Measurements from ENCODE around the gene ZCWPW1. TPM values are rescaled to one million over a fixed set of nuclear protein-coding genes. Genes with fewer than 3 reads are reported as not detected.
"Not testable (repeated sequence)": the region's sequence is repeated elsewhere in the genome, so short reads cannot be mapped to it uniquely, and the experiment has no call there.

ZCWPW1 gene
- total RNA-seq, 4 donors from 2014 or later = 1.8 to 19.8 (median 3.6) TPM

GRCh38 chr7:100441641-100442535 lies 13.4 kb upstream of the ZCWPW1 start:
- Histone ChIP-seq H3K9me3 (no peaks in the 10 kb centered on the region), H3K36me3 (no peaks in the 10 kb centered on the region), H3K27ac (no peak overlapping the region), H3K27me3 (no peaks in the 10 kb centered on the region), H3K4me1 (peaks cover 0 to 20% (median 6%) of the 10 kb centered on the region in 4 donors), H3K4me3 (no peak overlapping the region)
- TF ChIP-seq, protein P1, sequence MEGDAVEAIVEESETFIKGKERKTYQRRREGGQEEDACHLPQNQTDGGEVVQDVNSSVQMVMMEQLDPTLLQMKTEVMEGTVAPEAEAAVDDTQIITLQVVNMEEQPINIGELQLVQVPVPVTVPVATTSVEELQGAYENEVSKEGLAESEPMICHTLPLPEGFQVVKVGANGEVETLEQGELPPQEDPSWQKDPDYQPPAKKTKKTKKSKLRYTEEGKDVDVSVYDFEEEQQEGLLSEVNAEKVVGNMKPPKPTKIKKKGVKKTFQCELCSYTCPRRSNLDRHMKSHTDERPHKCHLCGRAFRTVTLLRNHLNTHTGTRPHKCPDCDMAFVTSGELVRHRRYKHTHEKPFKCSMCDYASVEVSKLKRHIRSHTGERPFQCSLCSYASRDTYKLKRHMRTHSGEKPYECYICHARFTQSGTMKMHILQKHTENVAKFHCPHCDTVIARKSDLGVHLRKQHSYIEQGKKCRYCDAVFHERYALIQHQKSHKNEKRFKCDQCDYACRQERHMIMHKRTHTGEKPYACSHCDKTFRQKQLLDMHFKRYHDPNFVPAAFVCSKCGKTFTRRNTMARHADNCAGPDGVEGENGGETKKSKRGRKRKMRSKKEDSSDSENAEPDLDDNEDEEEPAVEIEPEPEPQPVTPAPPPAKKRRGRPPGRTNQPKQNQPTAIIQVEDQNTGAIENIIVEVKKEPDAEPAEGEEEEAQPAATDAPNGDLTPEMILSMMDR (IDR thresholded peaks at IDR 0.05) = no peak
- peak in 2 of 3 donors; percentile 30 to 44 for DNase-seq

- H3K4me1 ChIP-seq = peaks cover 0 to 16% (median 7%) of the 10 kb centered on the region in 4 donors
- H3K27me3 ChIP-seq, H3K9me3 ChIP-seq, H3K4me3 ChIP-seq, H3K36me3 ChIP-seq: not testable (repeated sequence)
- peak in 1 of 3 donors; percentile 11 for DNase-seq
- H3K27ac ChIP-seq = peak overlapping the region in 2 of 4 donors; percentile 10 to 31
These were observed 10.7 kb upstream of the ZCWPW1 start for GRCh38 chr7:100439244-100439643.

DNA sequence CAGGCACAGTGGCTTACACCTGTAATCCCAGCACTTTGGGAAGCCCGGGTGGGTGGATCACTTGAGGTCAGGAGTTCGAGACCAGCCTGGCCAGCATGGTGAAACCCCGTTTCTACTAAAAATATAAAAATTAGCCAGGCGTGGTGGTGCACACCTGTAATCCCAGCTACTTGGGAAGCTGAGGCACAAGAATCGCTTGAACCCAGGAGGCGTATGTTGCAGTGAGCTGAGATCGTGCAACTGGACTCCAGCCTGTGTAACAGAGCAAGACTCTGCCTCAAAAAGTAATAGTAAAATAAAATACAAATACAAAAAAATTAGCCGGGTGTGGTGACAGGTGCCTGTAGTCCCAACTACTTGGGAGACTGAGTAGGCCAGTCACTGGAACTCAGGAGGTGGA lies 10.2 kb upstream of the ZCWPW1 start:
- H3K27me3 ChIP-seq, H3K27ac ChIP-seq, H3K9me3 ChIP-seq, H3K4me3 ChIP-seq: not testable (repeated sequence)
- peak in 1 of 3 donors; percentile 24 for DNase-seq
- peaks cover 0 to 15% (median 7%) of the 10 kb centered on the region in 4 donors for H3K4me1 ChIP-seq
- H3K36me3 ChIP-seq = peaks cover 0 to 11% (median 0%) of the 10 kb centered on the region in 3 donors

DNA sequence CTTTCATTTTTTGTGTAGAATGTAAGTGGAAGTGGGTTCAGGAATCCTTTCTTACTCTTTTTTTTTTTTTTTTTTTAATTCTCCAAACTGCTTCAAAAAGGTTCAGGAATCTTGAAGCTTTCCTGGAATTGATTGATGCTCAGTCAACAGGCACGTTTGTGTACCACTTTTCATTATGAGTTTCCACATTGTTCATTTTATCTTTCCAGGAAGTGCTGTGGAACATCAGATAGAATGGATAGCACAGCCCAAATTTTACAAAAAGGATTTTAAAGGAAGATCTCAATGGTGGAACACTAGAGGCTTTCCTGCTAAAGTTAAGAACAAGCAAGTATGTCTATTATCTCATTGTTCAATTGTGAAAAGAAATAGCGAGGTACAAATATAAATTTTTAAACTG lies 9.7 kb upstream of the ZCWPW1 start:
- H3K27ac ChIP-seq = no peak overlapping the region
- H3K4me1 ChIP-seq = peaks cover 0 to 18% (median 7%) of the 10 kb centered on the region in 4 donors
- H3K36me3 ChIP-seq = peaks cover 0 to 17% (median 0%) of the 10 kb centered on the region in 3 donors
- H3K27me3 ChIP-seq = no peaks in the 10 kb centered on the region
- H3K9me3 ChIP-seq = no peaks in the 10 kb centered on the region
- no peak for DNase-seq
- no peak overlapping the region for H3K4me3 ChIP-seq
- TF ChIP-seq, protein P1 (IDR thresholded peaks at IDR 0.05) = no peak
- no peak for TF ChIP-seq POLR2A (IDR thresholded peaks at IDR 0.05)

- H3K9me3 ChIP-seq = no peaks in the 10 kb centered on the region
- H3K27me3 ChIP-seq = no peaks in the 10 kb centered on the region
- H3K4me1 ChIP-seq = peaks cover 0 to 20% (median 7%) of the 10 kb centered on the region in 4 donors
- H3K27ac ChIP-seq = peak overlapping the region in 3 of 4 donors; percentile 98
- peaks cover 0 to 25% (median 0%) of the 10 kb centered on the region in 3 donors for H3K36me3 ChIP-seq
- peak overlapping the region in 2 of 4 donors; percentile 87 to 95 for H3K4me3 ChIP-seq
- peak in 1 of 3 donors; percentile 57 for DNase-seq
- TF ChIP-seq POLR2A (IDR thresholded peaks at IDR 0.05) = no peak
- TF ChIP-seq, protein P1 (IDR thresholded peaks at IDR 0.05) = no peak
These were observed 8.9 kb upstream of the ZCWPW1 start for GRCh38 chr7:100437150-100438100.

DNA sequence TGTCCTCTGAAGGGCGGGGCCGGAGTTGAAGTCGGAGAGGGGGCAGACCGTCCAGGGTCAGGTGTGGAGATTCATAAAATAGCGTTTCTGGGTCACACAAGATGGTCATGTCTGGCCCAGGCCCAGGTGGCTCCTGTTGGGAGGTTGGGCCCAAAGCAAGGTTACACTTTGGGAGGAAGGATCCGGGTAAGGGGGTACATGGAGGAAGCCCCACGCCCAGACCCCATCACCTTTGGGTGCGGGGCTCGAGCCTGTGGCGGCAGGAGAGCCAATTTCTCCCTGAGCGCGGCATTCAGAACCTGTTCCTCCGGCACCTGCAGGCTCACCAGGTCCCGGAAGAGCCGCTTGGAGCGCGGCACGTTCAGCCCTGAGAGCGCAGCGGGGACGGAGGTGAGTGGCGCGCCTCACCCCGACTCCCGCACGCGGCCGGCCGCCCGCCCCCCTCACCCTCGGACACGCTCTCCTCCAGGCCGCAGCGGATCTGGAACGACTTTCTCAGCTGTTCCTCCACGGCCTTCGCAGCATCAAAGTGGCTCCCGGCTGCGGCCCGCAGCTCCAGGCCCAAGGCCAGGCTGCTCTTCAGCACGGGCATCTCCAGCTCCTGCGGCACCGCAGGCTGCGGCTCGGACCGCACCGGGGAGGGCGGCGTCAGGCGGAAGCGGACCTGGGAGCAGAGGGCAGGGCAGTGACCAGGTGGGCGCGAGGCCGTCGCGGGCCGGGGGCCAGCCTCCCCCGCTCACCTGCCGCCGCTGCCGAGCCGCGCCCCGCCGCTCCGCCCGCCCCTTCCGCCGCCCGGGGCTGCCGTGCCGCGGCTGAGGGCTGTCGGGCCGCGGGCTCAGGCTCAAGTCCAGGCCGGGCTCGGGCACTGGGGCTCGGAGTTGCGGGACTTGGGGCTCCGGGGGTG lies 7.2 kb upstream of the ZCWPW1 start:
- peak; percentile 48 to 76 (median 75) for DNase-seq
- Histone ChIP-seq H3K27ac (peak overlapping the region; percentile 98), H3K27me3 (no peaks in the 10 kb centered on the region), H3K9me3 (no peaks in the 10 kb centered on the region), H3K4me3 (peak overlapping the region; percentile 87 to 95 (median 89)), H3K36me3 (peaks cover 0 to 25% (median 0%) of the 10 kb centered on the region in 3 donors), H3K4me1 (peaks cover 0 to 37% (median 10%) of the 10 kb centered on the region in 4 donors)
- TF ChIP-seq POLR2A (IDR thresholded peaks at IDR 0.05) = peak in 1 of 2 donors; percentile 30
- TF ChIP-seq, protein P1 (IDR thresholded peaks at IDR 0.05) = no peak

Data from Peyer's patch (tissue), 4 donors.